Epithelial cell of esophagus (primary cell): ENCODE results near the gene SLC9B2.
A peak's percentile ranks its signal among the peaks of the same experiment; 100 is the strongest.

Experiments used
- DNase-seq: peaks from one replicate; pipeline ENCODE4 v3.0.0; 2010; ENCODE audit warnings: low read depth
- H3K4me3 ChIP-seq: 2 replicates; pipeline ENCODE4 v1.5.1; 2011; ENCODE audit warnings: mild to moderate bottlenecking, low read length, control low read depth
- CTCF ChIP-seq: IDR thresholded peaks from 2 replicates; pipeline ENCODE4 v1.5.1; 2011; ENCODE audit warnings: low read depth, mild to moderate bottlenecking, low read length, control low read depth, inconsistent platforms; ENCODE audit not compliant: insufficient read depth; ENCODE audit errors: missing control alignments

Gene SLC9B2

GRCh38 chr4:103079621-103080020, 3.1 kb upstream of the SLC9B2 start:
- TF ChIP-seq CTCF, result no peak
- no peak overlapping the region for H3K4me3 ChIP-seq
- no peak for DNase-seq

GRCh38 chr4:103075894-103076746, 441 bp downstream of the SLC9B2 start:
- H3K4me3 ChIP-seq, result peak overlapping the region; percentile 65

GRCh38 chr4:103075435-103075893, 1.1 kb downstream of the SLC9B2 start:
- H3K4me3 ChIP-seq, result peak overlapping the region; percentile 65
- no peak for TF ChIP-seq CTCF
- peak; percentile 8 for DNase-seq

More at GRCh38 chr4:103075894-103076746, 441 bp downstream of the SLC9B2 start:
- no peak for TF ChIP-seq CTCF
- DNase-seq, result peak; percentile 73

GRCh38 chr4:103074744-103075434, 1.7 kb downstream of the SLC9B2 start:
- peak; percentile 61 for DNase-seq

GRCh38 chr4:103073792-103074438, 2.6 kb downstream of the SLC9B2 start:
- DNase-seq, result peak; percentile 35
- TF ChIP-seq CTCF, result no peak
- no peak overlapping the region for H3K4me3 ChIP-seq

More at GRCh38 chr4:103074744-103075434, 1.7 kb downstream of the SLC9B2 start:
- TF ChIP-seq CTCF, result no peak
- no peak overlapping the region for H3K4me3 ChIP-seq

- no peak overlapping the region for H3K4me3 ChIP-seq
- DNase-seq, result peak; percentile 48
- TF ChIP-seq CTCF, result no peak
Observed at GRCh38 chr4:103067841-103068547, 8.6 kb downstream of the SLC9B2 start.
